HEK293 (cell line): ENCODE data around the gene ITK.

ENCODE experiments used
- CTCF ChIA-PET: fragments of 350-600 bp; formaldehyde crosslinking; extraction: SDS; loops from one replicate; lab custom pipeline; 2021; ENCODE audit warnings: antibody characterized with exemption; lab: Yijun Ruan, JAX
- POLR2A ChIA-PET: fragments of 300-600 bp; formaldehyde crosslinking; extraction: SDS; loops from one replicate; lab custom pipeline; 2020; ENCODE audit warnings: antibody characterized with exemption, inconsistent platforms; lab: Yijun Ruan, JAX
- H3K27ac ChIP-seq: fragments of 200-500 bp; sonication (Bioruptor generic); 2 replicates; pipeline ENCODE4 v1.5.1; 2014; ENCODE audit warnings: low read depth, low read length, control low read depth, inconsistent platforms; ENCODE audit errors: extremely low read depth
- H3K36me3 ChIP-seq, 2 experiments: fragments of 200-500 bp in 1 of 2; sonication (Bioruptor generic) in 1 of 2; 1 replicate in 1 of 2; 2 replicates in 1 of 2; pipeline ENCODE4 v1.5.1; 2014 to 2017; ENCODE audit warnings: inconsistent platforms in 2 of 2, low read length in 2 of 2; ENCODE audit not compliant: control insufficient read depth in 2 of 2, insufficient read depth in 1 of 2
- H3K4me1 ChIP-seq: fragments of 200-500 bp; sonication (Bioruptor generic); 2 replicates; pipeline ENCODE4 v1.5.1; 2014; ENCODE audit warnings: mild to moderate bottlenecking, low read length, inconsistent platforms; ENCODE audit not compliant: control insufficient read depth, insufficient read depth
- H3K4me3 ChIP-seq: 2 replicates; pipeline ENCODE4 v1.5.1; 2011; ENCODE audit warnings: low read depth, mild to moderate bottlenecking, control low read depth, low read length, moderate library complexity
- H3K9me3 ChIP-seq: fragments of 200-500 bp; sonication (Bioruptor generic); 2 replicates; pipeline ENCODE4 v1.5.1; 2014; ENCODE audit warnings: low read depth, low read length, inconsistent platforms; ENCODE audit not compliant: control insufficient read depth, insufficient read depth
- MEIS1 ChIP-seq: sonication (generic); formaldehyde crosslinking; IDR thresholded peaks from 2 replicates; pipeline ENCODE4 v1.8.1; 2022; ENCODE audit warnings: missing genetic modification reagents, mild to moderate bottlenecking, borderline replicate concordance
- PRDM4 ChIP-seq: fragments of 450-650 bp; formaldehyde crosslinking; IDR thresholded peaks from 2 replicates; pipeline ENCODE4 v1.5.1; 2017; ENCODE audit warnings: missing biosample characterization, missing genetic modification characterization
- SP2 ChIP-seq: fragments of 450-650 bp; formaldehyde crosslinking; IDR thresholded peaks from 2 replicates; pipeline ENCODE4 v1.5.1; 2016; ENCODE audit warnings: missing biosample characterization, missing genetic modification characterization
- SP7 ChIP-seq: fragments of 450-650 bp; formaldehyde crosslinking; IDR thresholded peaks from 2 replicates; pipeline ENCODE4 v1.5.1; 2016; ENCODE audit warnings: missing biosample characterization, missing genetic modification characterization
- YY1 ChIP-seq: fragments of 450-650 bp; formaldehyde crosslinking; IDR thresholded peaks from 2 replicates; pipeline ENCODE4 v1.5.1; 2018; ENCODE audit warnings: missing biosample characterization, missing genetic modification characterization
- ZBTB21 ChIP-seq: fragments of 450-650 bp; formaldehyde crosslinking; IDR thresholded peaks from 2 replicates; pipeline ENCODE4 v1.5.1; 2017; ENCODE audit warnings: missing biosample characterization, missing genetic modification characterization
- ZFP3 ChIP-seq: fragments of 450-650 bp; formaldehyde crosslinking; IDR thresholded peaks from 2 replicates; pipeline ENCODE4 v1.5.1; 2016; ENCODE audit warnings: low read depth, missing biosample characterization, missing genetic modification characterization
- ZNF133 ChIP-seq: fragments of 450-650 bp; formaldehyde crosslinking; IDR thresholded peaks from 2 replicates; pipeline ENCODE4 v1.5.1; 2016; ENCODE audit warnings: missing biosample characterization, missing genetic modification characterization
- ZNF184 ChIP-seq: fragments of 450-650 bp; IDR thresholded peaks from 2 replicates; pipeline ENCODE4 v1.5.1; 2018; ENCODE audit warnings: missing biosample characterization, mild to moderate bottlenecking, missing genetic modification characterization
- ZNF311 ChIP-seq: fragments of 450-650 bp; formaldehyde crosslinking; IDR thresholded peaks from 2 replicates; pipeline ENCODE4 v1.5.1; 2017; ENCODE audit warnings: missing biosample characterization, missing genetic modification characterization, borderline replicate concordance
- ZNF366 ChIP-seq: fragments of 450-650 bp; formaldehyde crosslinking; conservative IDR thresholded peaks from 2 replicates; pipeline ENCODE4 v1.5.1; 2016; ENCODE audit warnings: missing biosample characterization, missing genetic modification characterization
- ZNF37A ChIP-seq: fragments of 450-650 bp; IDR thresholded peaks from 2 replicates; pipeline ENCODE4 v1.5.1; 2018; ENCODE audit warnings: missing biosample characterization, missing genetic modification characterization
- ZNF473 ChIP-seq: fragments of 450-650 bp; formaldehyde crosslinking; IDR thresholded peaks from 2 replicates; pipeline ENCODE4 v1.5.1; 2017; ENCODE audit warnings: missing biosample characterization, missing genetic modification characterization
- ZNF530 ChIP-seq: fragments of 450-650 bp; formaldehyde crosslinking; IDR thresholded peaks from 2 replicates; pipeline ENCODE4 v1.5.1; 2016; ENCODE audit warnings: low read depth, missing biosample characterization, missing genetic modification characterization
- ZNF555 ChIP-seq: fragments of 450-650 bp; formaldehyde crosslinking; conservative IDR thresholded peaks from 2 replicates; pipeline ENCODE4 v1.5.1; 2017; ENCODE audit warnings: missing biosample characterization, mild to moderate bottlenecking, missing genetic modification characterization, inconsistent platforms
- ZNF560 ChIP-seq: fragments of 450-650 bp; formaldehyde crosslinking; IDR thresholded peaks from 2 replicates; pipeline ENCODE4 v1.5.1; 2017; ENCODE audit warnings: missing biosample characterization, missing genetic modification characterization, borderline replicate concordance
- ZNF677 ChIP-seq: fragments of 450-650 bp; IDR thresholded peaks from 2 replicates; pipeline ENCODE4 v1.5.0; 2018; ENCODE audit warnings: missing biosample characterization, mild to moderate bottlenecking, missing genetic modification characterization, moderate library complexity
- ZNF692 ChIP-seq: fragments of 450-650 bp; formaldehyde crosslinking; IDR thresholded peaks from 2 replicates; pipeline ENCODE4 v1.5.1; 2016; ENCODE audit warnings: missing biosample characterization, missing genetic modification characterization
- ZNF704 ChIP-seq: fragments of 450-650 bp; formaldehyde crosslinking; IDR thresholded peaks from 2 replicates; pipeline ENCODE4 v1.5.1; 2016; ENCODE audit warnings: missing biosample characterization, missing genetic modification characterization
- ZNF843 ChIP-seq: fragments of 450-650 bp; formaldehyde crosslinking; IDR thresholded peaks from 2 replicates; pipeline ENCODE4 v1.5.1; 2016; ENCODE audit warnings: missing biosample characterization, missing genetic modification characterization

Gene ITK

GRCh38 chr5:157259699-157260098 lies 79.1 kb downstream of the ITK start:
- Histone ChIP-seq H3K27ac (no peak overlapping the region), H3K9me3 (no peaks in the 10 kb centered on the region), H3K36me3 (no peaks in the 10 kb centered on the region), H3K4me3 (no peak overlapping the region), H3K4me1 (no peaks in the 10 kb centered on the region)
- ChIA-PET CTCF (interaction anchor here (0.6 to 2.0 kb wide), 2 partner anchors 63 to 69 kb away, joined by 3 to 8 read pairs; no protein-coding TSS in a partner anchor), POLR2A (no interaction called here)
- no peak for TF ChIP-seq ZNF366 (tag by site-specific recombination)
- TF ChIP-seq ZFP3, result no peak
- TF ChIP-seq SP7 (tag by site-specific recombination), result no peak
- no peak for TF ChIP-seq ZNF184 (tag by site-specific recombination)
- no peak for TF ChIP-seq ZNF843 (tag by site-specific recombination)
- no peak for TF ChIP-seq ZNF473 (tag by site-specific recombination)
- TF ChIP-seq ZNF704 (tag by site-specific recombination), result no peak
- TF ChIP-seq ZNF311 (tag by site-specific recombination), result no peak
- no peak for TF ChIP-seq YY1 (tag by site-specific recombination)
- TF ChIP-seq ZNF560 (tag by site-specific recombination), result no peak
- no peak for TF ChIP-seq ZNF692 (tag by site-specific recombination)
- no peak for TF ChIP-seq ZNF677 (tag by site-specific recombination)
- TF ChIP-seq SP2 (tag by site-specific recombination), result no peak
- TF ChIP-seq ZNF555 (tag by site-specific recombination), result no peak

GRCh38 chr5:157263496-157264090 lies 83.0 kb downstream of the ITK start:
- CTCF ChIA-PET, result interaction anchor here (0.9 to 4.3 kb wide), 3 partner anchors 10 to 49 kb away, joined by 4 to 35 read pairs (median 4); no protein-coding TSS in a partner anchor

More at GRCh38 chr5:157263496-157264090, 83.0 kb downstream of the ITK start:
- no peaks in the 10 kb centered on the region for H3K9me3 ChIP-seq
- POLR2A ChIA-PET, result no interaction called here
- TF ChIP-seq ZNF133 (no peak), ZNF530 (no peak), PRDM4 (tag by site-specific recombination) (peak; percentile 72; the same call in 1 of the 2 replicates), ZNF37A (tag by site-specific recombination) (no peak), MEIS1 (CRISPR knock-in tag) (no peak), ZBTB21 (tag by site-specific recombination) (no peak)
- no peak overlapping the region for H3K27ac ChIP-seq
- H3K36me3 ChIP-seq, result peaks cover 0 to 4% of the 10 kb centered on the region in 2 experiments; a peak in 1 of 3 replicates
- H3K4me3 ChIP-seq, result no peak overlapping the region
- H3K4me1 ChIP-seq, result peaks cover 15% of the 10 kb centered on the region
